Subcutaneous adipose tissue (tissue), 4 donors: ENCODE measurements around the gene INTS2. TPM values are rescaled to one million over a fixed set of nuclear protein-coding genes. Genes with fewer than 3 reads are reported as not detected.

Experiments
- total RNA-seq, 4 donors: library from RNA; depleted of rRNA; stranded (reverse); fragments of >200 nt; gene quantifications; one replicate each; pipeline ENCODE4 v1.1.0, GENCODE V29; 2016
- TF ChIP-seq, protein P1 (sequence below): fragments of 450-650 bp; IDR thresholded peaks from one replicate; pipeline ENCODE4 v1.5.1; 2016; ENCODE audit warnings: low read depth, mild to moderate bottlenecking, control low read depth, antibody characterized with exemption, moderate library complexity

The INTS2 gene
- total RNA-seq, 4 donors from 2014 or later, result 10.0 to 11.9 (median 10.6) TPM

DNA sequence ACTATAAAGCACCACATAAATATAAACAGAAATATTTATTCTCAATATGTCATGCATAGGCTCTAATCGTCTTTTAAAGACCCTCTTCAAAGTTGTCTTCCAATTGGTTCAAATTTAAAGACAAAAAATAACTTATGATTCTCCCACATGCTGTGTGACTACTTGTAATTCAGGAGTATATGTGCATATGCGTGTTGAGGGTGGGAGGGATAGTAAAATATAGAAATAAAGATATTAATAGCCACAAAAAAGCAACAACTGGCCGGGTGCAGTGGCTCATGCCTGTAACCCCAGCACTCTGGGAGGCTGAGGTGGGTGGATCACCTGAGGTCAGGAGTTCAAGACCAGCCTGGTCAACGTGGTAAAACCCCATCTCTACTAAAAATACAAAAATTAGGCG is 33.5 kb downstream of the INTS2 start:
- TF ChIP-seq, protein P1, sequence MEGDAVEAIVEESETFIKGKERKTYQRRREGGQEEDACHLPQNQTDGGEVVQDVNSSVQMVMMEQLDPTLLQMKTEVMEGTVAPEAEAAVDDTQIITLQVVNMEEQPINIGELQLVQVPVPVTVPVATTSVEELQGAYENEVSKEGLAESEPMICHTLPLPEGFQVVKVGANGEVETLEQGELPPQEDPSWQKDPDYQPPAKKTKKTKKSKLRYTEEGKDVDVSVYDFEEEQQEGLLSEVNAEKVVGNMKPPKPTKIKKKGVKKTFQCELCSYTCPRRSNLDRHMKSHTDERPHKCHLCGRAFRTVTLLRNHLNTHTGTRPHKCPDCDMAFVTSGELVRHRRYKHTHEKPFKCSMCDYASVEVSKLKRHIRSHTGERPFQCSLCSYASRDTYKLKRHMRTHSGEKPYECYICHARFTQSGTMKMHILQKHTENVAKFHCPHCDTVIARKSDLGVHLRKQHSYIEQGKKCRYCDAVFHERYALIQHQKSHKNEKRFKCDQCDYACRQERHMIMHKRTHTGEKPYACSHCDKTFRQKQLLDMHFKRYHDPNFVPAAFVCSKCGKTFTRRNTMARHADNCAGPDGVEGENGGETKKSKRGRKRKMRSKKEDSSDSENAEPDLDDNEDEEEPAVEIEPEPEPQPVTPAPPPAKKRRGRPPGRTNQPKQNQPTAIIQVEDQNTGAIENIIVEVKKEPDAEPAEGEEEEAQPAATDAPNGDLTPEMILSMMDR, result peak; percentile 3

DNA sequence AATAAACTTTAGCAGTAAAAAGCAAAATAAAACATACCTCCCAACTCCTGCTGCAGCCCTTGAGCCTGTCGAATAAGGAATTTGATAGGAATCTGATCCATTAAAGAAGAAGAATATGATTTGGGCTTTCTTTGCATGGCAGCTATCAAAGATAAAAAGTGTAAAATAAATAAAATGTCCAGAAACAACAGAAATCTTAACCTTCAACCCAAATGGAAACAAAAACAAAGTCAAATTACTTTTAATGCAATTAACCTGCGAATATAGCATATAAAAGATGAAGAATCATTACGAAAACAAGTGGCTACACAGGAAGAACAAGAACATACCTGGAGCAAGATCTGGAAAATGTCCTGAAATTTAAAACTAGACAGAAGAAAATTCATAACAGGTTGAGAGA is 42.9 kb downstream of the INTS2 start:
- TF ChIP-seq, protein P1, result no peak

DNA sequence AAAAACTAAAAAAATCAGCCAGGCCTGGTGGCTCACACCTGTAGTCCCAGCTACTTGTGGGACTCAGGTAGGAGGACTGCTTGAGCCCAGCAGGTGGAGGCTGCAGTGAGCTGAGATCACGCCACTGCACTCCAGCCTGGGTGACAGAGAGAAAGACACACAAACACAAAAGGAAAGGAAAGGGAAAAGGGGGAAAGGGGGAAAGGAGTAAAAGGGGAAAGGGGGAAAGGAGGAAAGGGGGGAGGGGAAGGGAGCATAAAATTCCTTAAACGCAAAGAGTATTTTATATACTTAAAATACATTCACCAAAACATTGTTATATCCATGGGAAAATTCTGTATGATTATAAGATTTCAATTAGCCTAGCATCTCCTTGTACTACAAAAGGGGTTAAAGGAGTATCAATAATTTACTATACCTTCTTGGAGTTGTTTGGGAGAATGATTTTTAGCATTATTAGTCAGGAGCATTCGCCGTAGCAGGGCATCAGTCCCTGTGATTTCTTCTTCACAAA is 47.1 kb downstream of the INTS2 start:
- TF ChIP-seq, protein P1, result no peak

DNA sequence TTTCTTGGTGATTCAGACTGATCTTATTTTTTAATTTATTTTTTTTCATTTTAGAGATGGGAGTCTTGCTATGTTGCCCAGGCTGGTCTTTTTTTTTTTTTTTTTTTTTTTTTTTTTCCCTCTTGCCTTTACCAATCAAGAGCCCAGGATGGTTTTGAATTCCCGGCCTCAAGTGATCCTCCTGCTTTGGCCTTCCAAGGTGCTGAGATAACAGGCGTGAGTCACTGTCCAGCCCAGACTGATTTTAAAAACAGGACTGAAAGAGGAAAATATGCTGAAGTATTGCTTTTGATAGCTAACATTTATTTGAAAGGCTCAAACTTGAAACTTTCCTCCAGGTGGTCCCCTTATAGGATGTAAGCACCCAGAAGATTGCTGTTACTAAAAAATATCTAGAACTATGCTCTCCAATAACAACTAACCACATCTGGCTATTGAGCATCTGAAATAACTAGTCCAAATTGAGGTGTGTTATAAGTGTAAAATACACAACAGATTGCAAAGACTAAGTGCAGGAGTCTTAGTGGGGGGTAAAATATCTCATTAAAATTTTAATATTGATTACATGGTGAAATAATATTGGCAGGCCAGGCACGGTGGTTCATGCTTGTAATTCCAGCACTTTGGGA is 48.7 kb downstream of the INTS2 start:
- TF ChIP-seq, protein P1, result no peak

DNA sequence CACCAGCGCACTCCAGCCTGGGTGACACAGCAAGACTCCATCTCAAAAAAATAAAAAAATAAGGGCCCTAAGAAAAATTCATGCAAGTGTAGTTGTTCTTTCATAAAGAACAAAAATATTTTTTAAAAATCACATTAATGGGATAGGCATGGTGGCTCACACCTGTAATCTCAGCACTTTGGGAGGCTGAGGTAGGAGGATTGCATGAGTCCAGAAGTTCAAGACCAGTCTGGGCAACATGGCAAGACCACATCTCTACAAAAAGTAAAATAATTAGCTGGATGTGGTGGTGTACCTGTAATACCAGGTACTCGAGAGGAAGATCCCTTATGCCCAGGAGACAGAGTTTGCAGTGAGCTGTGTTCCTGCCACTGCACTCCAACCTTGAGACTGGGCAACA is 49.3 kb downstream of the INTS2 start:
- TF ChIP-seq, protein P1, result no peak

DNA sequence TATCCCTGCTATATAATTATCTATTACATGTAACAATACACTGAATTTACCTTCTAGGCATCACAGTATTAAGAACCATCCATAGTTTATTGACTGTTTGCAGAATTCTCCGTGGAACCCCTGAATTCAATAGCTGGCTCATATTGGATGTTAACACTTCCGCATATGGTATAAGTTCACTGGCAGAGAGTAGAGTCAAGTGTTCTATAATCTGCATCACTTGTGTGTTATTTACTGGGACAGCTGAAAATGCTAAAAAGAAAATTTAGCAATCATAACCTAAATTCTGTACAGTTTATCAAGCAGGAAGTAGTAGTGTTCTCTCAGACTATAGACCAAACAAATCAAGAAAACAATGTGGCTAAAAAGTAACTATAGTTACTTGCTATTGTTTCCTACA is 49.9 kb downstream of the INTS2 start:
- TF ChIP-seq, protein P1, result peak; percentile 39

DNA sequence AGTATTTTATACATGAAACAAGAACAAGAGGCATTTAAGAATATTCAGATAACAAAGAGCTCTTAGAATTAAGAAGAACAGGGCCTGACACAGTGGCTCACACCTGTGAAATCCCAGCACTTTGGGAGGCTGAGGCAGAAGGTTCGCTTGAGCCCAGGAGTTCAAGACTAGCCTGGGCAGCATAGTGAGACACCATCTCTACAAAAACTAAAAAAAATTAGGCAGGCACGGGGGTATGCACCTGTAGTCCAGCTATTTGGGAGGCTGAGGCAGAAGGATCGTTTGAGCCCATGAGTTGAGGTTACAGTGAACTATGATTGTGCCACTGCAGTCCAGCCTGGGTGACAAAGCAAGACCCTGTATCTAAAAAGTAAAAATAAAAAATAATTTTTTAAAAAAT is 52.0 kb downstream of the INTS2 start:
- TF ChIP-seq, protein P1, result no peak
